HuH-7 (cell line): Measurements from ENCODE around the gene SPSB1.
A peak's percentile ranks its signal among the peaks of the same experiment; 100 is the strongest.

Source experiments
- DNase-seq: peaks from one replicate; pipeline ENCODE4 v3.0.0; 2011; ENCODE audit warnings: low spot score

The SPSB1 gene

DNA sequence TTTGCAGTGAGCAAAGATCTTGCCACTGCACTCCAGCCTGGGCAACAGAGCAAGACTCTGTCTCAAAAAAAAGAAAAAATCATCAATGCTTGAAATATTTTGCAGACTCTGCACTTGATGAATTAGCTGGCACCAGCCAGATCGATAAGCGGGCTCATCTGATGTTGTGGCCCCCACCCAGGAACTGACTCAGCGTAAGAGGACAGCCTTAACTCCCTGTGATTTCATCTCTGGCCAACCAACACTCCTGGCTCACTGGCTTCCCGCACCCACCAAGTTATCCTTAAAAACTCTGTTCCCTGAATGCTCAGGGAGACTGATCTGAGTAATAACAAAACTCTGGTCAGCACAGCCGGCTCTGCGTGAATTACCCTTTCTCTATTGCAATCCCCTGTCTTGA, 98.9 kb downstream of the SPSB1 start:
- DNase-seq: no peak

GRCh38 chr1:9394010-9394409, 101.3 kb downstream of the SPSB1 start:
- no peak for DNase-seq

- no peak for DNase-seq
These were observed 102.3 kb downstream of the SPSB1 start for GRCh38 chr1:9395018-9395417.

DNA sequence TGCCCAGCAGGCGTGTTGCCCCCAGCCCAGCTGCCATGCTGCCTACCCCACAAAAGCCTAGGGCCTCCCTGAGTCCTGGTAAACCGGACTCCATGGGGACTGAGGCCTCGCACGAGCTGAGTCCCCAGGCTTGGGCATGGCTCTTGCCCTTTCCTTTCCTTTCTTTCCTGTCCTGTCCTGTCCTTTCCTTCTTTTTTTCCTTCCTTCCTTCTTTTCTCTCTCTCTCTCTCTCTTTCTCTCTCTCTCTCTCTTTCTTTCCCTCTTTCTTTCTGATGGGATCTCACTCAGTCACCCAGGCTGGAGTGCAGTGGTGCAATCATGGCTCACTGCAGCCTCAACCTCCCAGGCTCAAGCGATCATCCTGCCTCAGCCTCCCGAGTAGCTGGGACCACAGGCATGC, 104.4 kb downstream of the SPSB1 start:
- DNase-seq: no peak

DNA sequence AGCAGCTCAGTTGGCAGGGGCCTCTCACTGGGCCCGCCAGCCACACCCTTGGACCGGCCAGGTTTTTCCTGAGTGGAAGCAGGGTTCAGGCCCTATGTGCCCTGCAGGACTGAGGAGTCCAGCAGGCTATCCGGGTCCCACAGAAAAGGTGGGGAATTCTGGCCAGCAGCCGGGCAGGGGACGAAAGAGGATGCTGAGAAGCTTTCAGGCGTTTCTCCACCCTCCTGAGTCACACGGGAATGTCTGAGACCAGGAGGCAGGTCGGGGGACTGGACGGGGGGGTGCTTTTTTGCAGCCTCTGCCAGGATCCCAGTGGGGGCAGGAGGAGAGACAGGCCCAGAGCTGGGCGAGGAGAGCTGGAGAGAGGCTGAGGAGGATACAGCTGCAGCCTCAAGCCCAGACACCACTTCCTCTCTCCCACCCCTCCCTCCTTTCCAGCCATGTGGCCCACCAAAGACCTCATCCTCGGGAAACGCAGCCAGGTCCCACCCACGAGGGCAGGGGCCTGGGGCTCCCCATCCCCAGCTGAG, 105.4 kb downstream of the SPSB1 start:
- no peak for DNase-seq

DNA sequence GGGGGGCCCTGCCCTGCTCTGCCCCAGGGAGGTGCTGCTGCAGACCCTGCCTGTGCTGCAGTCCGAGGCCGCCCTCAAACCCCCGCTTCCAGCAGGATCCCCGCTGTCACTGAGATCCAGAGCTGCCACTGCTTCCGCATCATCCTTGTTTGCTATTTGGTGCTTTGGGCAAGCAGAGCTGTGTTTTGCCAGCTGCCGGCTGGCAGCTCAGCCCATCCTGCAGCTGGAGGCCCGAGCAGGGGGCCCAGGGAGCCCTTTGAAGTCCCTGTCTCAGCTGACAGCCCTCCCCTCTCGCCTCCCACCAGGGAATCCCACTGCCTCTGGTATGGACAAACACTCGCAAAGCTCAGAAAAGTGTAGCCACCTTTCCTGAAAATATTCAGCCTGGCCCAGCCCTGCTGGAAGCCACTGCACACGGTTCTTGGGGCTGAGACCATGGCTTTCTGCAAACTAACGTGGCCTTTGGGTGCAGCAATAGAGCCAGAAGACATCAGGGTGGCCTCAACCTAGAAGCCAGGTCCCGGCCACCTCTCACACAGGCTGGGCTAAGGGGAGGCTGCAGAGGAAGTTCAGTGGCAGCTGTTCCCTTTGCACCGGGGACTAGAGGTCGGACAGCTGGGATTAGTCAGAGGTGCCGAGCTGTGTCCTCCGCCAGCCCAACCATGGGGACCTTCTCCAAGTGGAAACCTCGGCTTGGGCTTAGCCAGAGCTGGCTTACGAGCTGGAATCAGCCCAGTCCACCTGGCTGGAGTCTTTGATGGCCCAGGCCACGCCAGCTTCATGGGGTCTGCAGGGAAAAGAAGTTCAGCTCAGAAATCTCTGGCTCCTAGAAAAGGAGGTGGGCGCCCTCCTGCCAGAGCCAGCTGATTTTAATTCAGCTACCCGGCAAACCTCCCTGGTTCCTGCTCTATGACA, 107.1 kb downstream of the SPSB1 start:
- no peak for DNase-seq

GRCh38 chr1:9400425-9401079, 107.9 kb downstream of the SPSB1 start:
- no peak for DNase-seq

GRCh38 chr1:9401080-9401453, 108.4 kb downstream of the SPSB1 start:
- DNase-seq: no peak

GRCh38 chr1:9402256-9402616, 109.5 kb downstream of the SPSB1 start:
- DNase-seq: no peak

DNA sequence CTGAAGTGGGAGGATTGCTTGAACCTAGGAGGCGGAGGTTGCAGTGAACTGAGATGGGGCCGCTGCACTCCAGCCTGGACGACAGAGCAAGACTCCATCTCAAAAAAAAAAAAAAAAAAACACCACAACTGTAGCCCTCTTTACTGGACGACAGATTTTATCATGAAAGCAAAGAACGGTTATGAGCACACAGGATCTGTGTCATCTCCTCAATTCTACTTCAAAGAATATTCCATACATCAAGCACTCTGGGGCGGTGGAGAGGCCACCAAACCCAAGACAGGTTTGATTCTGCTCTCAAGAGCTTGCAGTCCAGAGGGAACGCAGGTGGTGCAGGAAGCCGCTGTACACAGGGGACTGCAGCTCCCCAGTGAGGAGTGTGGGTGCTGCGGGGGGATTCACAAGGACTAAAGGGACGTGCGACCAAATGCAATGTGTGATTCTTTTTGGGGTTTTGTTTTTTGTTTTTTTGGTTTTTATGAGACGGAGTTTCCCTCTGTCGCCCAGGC, 110.1 kb downstream of the SPSB1 start:
- DNase-seq: no peak

- no peak for DNase-seq
These were observed 111.6 kb downstream of the SPSB1 start for GRCh38 chr1:9404117-9404914.

GRCh38 chr1:9406111-9406510, 113.4 kb downstream of the SPSB1 start:
- DNase-seq: no peak

DNA sequence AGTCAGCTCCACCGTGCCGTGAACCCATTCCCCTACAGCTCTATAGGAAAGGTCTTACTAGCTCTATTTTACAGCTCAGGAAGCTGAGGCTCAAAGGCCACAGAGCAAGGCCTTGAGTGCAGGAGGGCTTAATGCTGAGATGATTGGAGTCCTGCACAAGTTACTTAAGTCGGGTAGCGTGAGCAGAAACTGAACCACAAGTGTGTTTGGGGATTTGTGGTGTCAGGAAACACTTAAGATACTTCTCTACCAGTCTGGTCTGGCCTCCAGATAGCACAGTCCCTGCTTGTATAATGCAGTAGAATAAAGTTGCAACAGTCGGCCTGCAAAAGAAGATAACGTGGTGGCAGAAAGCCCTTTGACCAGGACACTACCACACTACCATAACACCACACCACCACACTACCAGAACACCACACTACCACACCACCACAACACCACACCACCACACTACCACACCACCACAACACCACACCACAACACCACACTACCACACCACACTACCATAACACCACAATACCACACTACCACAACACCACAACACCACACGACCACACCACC, 118.1 kb downstream of the SPSB1 start:
- DNase-seq: no peak

- peak; percentile 72 for DNase-seq
These were observed 120.6 kb downstream of the SPSB1 start for GRCh38 chr1:9413071-9413876.

DNA sequence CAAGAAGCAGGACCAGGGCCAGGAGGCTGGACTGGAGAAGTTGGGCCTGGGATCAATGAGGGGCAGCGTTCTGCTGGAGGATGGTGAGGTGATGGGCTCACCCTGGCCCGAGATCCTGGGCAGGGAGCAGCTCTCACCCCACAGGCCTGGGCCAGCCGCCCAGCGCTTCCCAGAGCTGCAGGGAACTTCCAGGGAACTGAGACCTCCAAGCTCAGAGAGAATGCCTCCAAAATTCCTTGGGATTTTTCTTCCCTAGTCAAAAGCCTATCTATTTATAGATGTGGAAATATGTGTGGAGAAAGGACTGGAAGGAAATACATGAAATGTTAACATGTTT, 121.2 kb downstream of the SPSB1 start:
- no peak for DNase-seq

GRCh38 chr1:9416506-9416905, 123.8 kb downstream of the SPSB1 start:
- no peak for DNase-seq

- DNase-seq: no peak
These were observed 124.3 kb downstream of the SPSB1 start for GRCh38 chr1:9416918-9417500.

- no peak for DNase-seq
These were observed 125.0 kb downstream of the SPSB1 start for GRCh38 chr1:9417695-9418094.

GRCh38 chr1:9418851-9419250, 126.2 kb downstream of the SPSB1 start:
- DNase-seq: no peak
